HEK293T (cell line): ENCODE results near the gene MPZL3.

ENCODE experiments used
- ARNT ChIP-seq: fragments of 450-650 bp; IDR thresholded peaks from 2 replicates; pipeline ENCODE4 v1.6.1; 2017; ENCODE audit warnings: mild to moderate bottlenecking
- BHLHE40 ChIP-seq: fragments of 450-650 bp; IDR thresholded peaks from 2 replicates; pipeline ENCODE4 v1.6.1; 2016; ENCODE audit warnings: mild to moderate bottlenecking, moderate library complexity, borderline replicate concordance
- ELF4 ChIP-seq: fragments of 450-650 bp; IDR thresholded peaks from 2 replicates; pipeline ENCODE4 v1.6.1; 2017; ENCODE audit warnings: antibody characterized with exemption
- FOXA1 ChIP-seq: fragments of 450-650 bp; IDR thresholded peaks from 2 replicates; pipeline ENCODE4 v1.6.1; 2016; ENCODE audit warnings: mild to moderate bottlenecking
- FOXK2 ChIP-seq: fragments of 450-650 bp; IDR thresholded peaks from 2 replicates; pipeline ENCODE4 v1.6.1; 2016; ENCODE audit warnings: mild to moderate bottlenecking
- FOXM1 ChIP-seq: fragments of 450-650 bp; IDR thresholded peaks from 2 replicates; pipeline ENCODE4 v1.6.1; 2017; ENCODE audit warnings: mild to moderate bottlenecking, borderline replicate concordance
- HDGF ChIP-seq: fragments of 450-650 bp; IDR thresholded peaks from 2 replicates; pipeline ENCODE4 v1.6.1; 2017; ENCODE audit warnings: antibody characterized with exemption, borderline replicate concordance
- L3MBTL2 ChIP-seq: fragments of 450-650 bp; conservative IDR thresholded peaks from 2 replicates; pipeline ENCODE4 v1.6.1; 2016; ENCODE audit warnings: mild to moderate bottlenecking
- LEF1 ChIP-seq: fragments of 450-650 bp; IDR thresholded peaks from 2 replicates; pipeline ENCODE4 v1.6.1; 2017; ENCODE audit warnings: mild to moderate bottlenecking, borderline replicate concordance
- SP1 ChIP-seq: fragments of 450-650 bp; IDR thresholded peaks from 2 replicates; pipeline ENCODE4 v1.6.1; 2017
- SUZ12 ChIP-seq: fragments of 450-650 bp; IDR thresholded peaks from 2 replicates; pipeline ENCODE4 v1.6.1; 2016; ENCODE audit warnings: mild to moderate bottlenecking
- TARDBP ChIP-seq: fragments of 450-650 bp; IDR thresholded peaks from 2 replicates; pipeline ENCODE4 v1.6.1; 2016
- ZNF384 ChIP-seq: fragments of 450-650 bp; IDR thresholded peaks from 2 replicates; pipeline ENCODE4 v1.6.1; 2016
- TF ChIP-seq, protein P1 (sequence below): fragments of 450-650 bp; IDR thresholded peaks from 2 replicates; pipeline ENCODE4 v1.6.1; 2016

DNA sequence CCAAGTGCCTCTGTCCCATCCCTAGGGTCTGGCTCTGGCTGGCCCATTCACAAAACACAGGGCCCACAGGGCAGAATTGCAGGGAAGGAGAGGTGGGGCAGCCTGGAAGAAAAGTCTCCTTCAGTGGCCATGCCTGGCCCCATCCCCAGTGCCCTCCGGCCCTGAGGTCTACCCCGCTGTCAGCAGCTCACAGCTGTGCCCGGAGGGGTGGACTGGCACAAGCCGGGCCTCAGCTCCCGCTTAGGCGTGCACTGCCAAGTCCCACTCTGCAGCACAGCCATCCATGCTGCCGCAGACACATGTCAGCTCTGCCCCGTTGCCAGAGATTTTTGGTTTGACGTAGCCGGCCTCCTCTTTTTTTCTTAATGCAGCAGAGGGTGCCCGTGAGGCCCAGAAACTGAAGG lies 71.9 kb downstream of the MPZL3 start:
- no peak for TF ChIP-seq FOXM1
- no peak for TF ChIP-seq FOXK2
- TF ChIP-seq SP1: no peak
- no peak for TF ChIP-seq SUZ12
- TF ChIP-seq BHLHE40: no peak
- TF ChIP-seq HDGF: no peak
- no peak for TF ChIP-seq ELF4
- TF ChIP-seq ZNF384: no peak
- no peak; the same call in 1 of the 2 replicates for TF ChIP-seq L3MBTL2
- TF ChIP-seq TARDBP: no peak
- TF ChIP-seq ARNT: no peak
- no peak for TF ChIP-seq FOXA1
- no peak for TF ChIP-seq LEF1
- TF ChIP-seq, protein P1, sequence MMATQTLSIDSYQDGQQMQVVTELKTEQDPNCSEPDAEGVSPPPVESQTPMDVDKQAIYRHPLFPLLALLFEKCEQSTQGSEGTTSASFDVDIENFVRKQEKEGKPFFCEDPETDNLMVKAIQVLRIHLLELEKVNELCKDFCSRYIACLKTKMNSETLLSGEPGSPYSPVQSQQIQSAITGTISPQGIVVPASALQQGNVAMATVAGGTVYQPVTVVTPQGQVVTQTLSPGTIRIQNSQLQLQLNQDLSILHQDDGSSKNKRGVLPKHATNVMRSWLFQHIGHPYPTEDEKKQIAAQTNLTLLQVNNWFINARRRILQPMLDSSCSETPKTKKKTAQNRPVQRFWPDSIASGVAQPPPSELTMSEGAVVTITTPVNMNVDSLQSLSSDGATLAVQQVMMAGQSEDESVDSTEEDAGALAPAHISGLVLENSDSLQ: 0 out of 2 replicates have a peak, but pooled peaks have one; percentile 29
